ENCODE results near the gene NT5DC3.

The NT5DC3 gene

GRCh38 chr12:103782399-103782798 is 58.6 kb downstream of the NT5DC3 start:
- no peak for DNase-seq (ENCODE audit: low read depth)

- no peak for DNase-seq (ENCODE audit: low read depth)
These were observed 60.0 kb downstream of the NT5DC3 start for GRCh38 chr12:103780992-103781391.

GRCh38 chr12:103780093-103780440 is 61.0 kb downstream of the NT5DC3 start:
- no peak for DNase-seq (ENCODE audit: low read depth)

GRCh38 chr12:103779410-103780092 is 61.5 kb downstream of the NT5DC3 start:
- DNase-seq (ENCODE audit: low read depth) = no peak

- DNase-seq (ENCODE audit: low read depth) = no peak
These were observed 62.3 kb downstream of the NT5DC3 start for GRCh38 chr12:103778781-103779180.

GRCh38 chr12:103774977-103775560 is 66.0 kb downstream of the NT5DC3 start:
- DNase-seq (ENCODE audit: low read depth) = no peak

GRCh38 chr12:103773109-103773910 is 67.7 kb downstream of the NT5DC3 start:
- no peak for DNase-seq (ENCODE audit: low read depth)

GRCh38 chr12:103772367-103773108 is 68.5 kb downstream of the NT5DC3 start:
- DNase-seq (ENCODE audit: low read depth) = no peak

GRCh38 chr12:103771466-103771865 is 69.6 kb downstream of the NT5DC3 start:
- no peak for DNase-seq (ENCODE audit: low read depth)

- no peak for DNase-seq (ENCODE audit: low read depth)
These were observed 71.6 kb downstream of the NT5DC3 start for GRCh38 chr12:103769240-103769945.

- no peak for DNase-seq (ENCODE audit: low read depth)
These were observed 72.4 kb downstream of the NT5DC3 start for GRCh38 chr12:103768467-103769123.

- no peak for DNase-seq (ENCODE audit: low read depth)
These were observed 75.0 kb downstream of the NT5DC3 start for GRCh38 chr12:103766028-103766427.

- no peak for DNase-seq (ENCODE audit: low read depth)
These were observed 75.7 kb downstream of the NT5DC3 start for GRCh38 chr12:103765322-103765721.

GRCh38 chr12:103762473-103762872 is 78.6 kb downstream of the NT5DC3 start:
- no peak for DNase-seq (ENCODE audit: low read depth)

- no peak for DNase-seq (ENCODE audit: low read depth)
These were observed 82.5 kb downstream of the NT5DC3 start for GRCh38 chr12:103758310-103759089.

- DNase-seq (ENCODE audit: low read depth) = no peak
These were observed 83.8 kb downstream of the NT5DC3 start for GRCh38 chr12:103757248-103757647.

GRCh38 chr12:103756443-103756842 is 84.6 kb downstream of the NT5DC3 start:
- no peak for DNase-seq (ENCODE audit: low read depth)

- DNase-seq (ENCODE audit: low read depth) = no peak
These were observed 85.6 kb downstream of the NT5DC3 start for GRCh38 chr12:103755425-103755824.

GRCh38 chr12:103751600-103751999 is 89.4 kb downstream of the NT5DC3 start:
- DNase-seq (ENCODE audit: low read depth) = no peak

- DNase-seq (ENCODE audit: low read depth) = no peak
These were observed 89.9 kb downstream of the NT5DC3 start for GRCh38 chr12:103751171-103751570.

GRCh38 chr12:103748875-103749274 is 92.2 kb downstream of the NT5DC3 start:
- DNase-seq (ENCODE audit: low read depth) = no peak
